ENCODE data around the gene ENKD1. TPM values are rescaled to one million over a fixed set of nuclear protein-coding genes. Genes with fewer than 3 reads are reported as not detected.
A peak's percentile ranks its signal among the peaks of the same experiment; 100 is the strongest.
"Not testable (repeated sequence)": the region's sequence is repeated elsewhere in the genome, so short reads cannot be mapped to it uniquely, and the experiment has no call there.

ENKD1 gene
- total RNA-seq, 2 donors from 2014 or later, result 8.1 to 12.2 TPM

DNA sequence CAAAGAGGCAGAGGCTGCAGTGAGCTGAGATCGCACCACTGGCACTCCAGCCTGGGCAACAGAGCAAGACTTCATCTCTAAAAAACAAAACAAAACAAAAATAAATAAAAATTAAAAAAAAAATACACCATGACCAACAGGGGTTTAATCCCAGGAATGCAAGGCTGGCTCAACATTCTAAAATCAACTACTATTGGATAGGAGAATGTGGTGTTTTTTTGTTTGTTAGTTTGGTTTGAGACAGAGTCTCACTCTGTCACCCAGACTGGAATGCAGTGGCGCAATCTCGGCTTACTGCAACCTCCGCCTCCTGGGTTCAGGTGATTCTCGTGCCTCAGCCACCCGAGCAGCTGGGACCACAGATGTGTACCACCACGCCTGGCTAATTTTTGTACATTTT lies 32.7 kb upstream of the ENKD1 start:
- DNase-seq (ENCODE audit: low spot score) (no peak), ATAC-seq (no peak)
- no peak overlapping the region for H3K27ac Mint-ChIP-seq
- peaks cover 12 to 19% of the 10 kb centered on the region in 2 donors for H3K4me1 Mint-ChIP-seq (ENCODE audit: low read depth in 2 of 2)
- H3K27me3 Mint-ChIP-seq, result no peaks in the 10 kb centered on the region
- H3K36me3 Mint-ChIP-seq, result no peaks in the 10 kb centered on the region
- no peaks in the 10 kb centered on the region for H3K9me3 Mint-ChIP-seq
- no peak overlapping the region for H3K4me3 Mint-ChIP-seq

DNA sequence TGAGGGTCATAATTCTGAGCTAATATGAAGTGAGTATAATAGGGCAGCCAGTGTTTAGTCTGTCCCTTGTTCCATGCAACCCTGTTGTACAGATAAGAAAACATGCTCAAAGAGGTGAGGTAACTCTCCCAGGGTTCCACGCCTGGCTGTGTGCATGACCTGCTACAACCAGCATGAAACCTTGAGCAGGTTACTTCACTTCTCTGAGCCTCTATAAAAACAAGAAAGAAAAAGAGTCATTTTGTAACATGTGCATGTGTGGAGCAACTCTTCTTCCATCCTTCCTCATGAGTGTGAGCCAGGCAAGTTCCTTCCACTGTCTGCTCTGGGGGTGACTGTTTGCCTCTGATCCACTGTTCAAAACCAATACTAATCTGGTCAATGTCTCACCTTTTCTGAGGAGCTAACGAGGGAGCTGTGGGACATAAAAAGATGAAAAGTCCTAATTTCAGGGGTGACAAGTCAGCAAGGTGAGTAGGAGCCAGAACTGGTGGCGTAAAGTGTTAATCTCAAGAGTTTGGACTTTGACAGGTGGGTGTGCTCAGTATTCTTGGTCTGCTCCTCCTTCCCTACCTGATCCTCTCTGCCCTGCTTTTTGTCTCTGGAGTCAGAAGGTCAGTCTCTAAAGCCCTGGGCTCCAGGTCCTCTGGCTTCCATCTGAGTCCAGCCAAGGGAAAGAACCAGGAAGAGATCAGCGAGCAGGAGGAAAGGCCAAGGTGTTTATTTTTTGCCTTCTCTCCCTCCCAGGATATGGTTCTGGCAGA lies 31.1 kb upstream of the ENKD1 start:
- Mint-ChIP-seq H3K27ac (no peak overlapping the region), H3K4me3 (no peak overlapping the region), H3K4me1 (ENCODE audit: low read depth in 2 of 2) (peaks cover 0 to 7% of the 10 kb centered on the region in 2 donors), H3K27me3 (no peaks in the 10 kb centered on the region), H3K36me3 (no peaks in the 10 kb centered on the region), H3K9me3 (no peaks in the 10 kb centered on the region)
- DNase-seq (ENCODE audit: low spot score), result no peak
- no peak for ATAC-seq

DNA sequence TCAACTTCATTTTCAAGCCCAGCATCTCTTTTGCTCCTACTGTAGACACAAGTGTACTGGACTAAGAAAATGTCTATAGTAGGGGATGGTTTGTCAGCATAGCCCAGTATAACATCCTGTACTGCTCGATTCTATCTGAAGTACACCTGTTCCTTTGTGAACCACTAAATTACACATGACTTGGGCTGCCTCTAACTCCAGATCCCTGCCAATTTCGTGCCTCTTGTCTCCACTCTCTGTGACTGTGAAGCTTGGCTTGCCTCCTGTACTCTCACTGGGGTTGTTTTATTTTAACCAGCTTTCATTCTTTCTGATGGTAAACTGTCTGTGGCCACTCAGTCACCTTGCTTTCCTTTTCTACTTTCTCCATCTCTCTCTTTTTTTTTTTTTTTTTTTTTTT lies 28.1 kb upstream of the ENKD1 start:
- Mint-ChIP-seq H3K27ac (peak overlapping the region in 1 of 2 donors; percentile 16), H3K27me3 (no peaks in the 10 kb centered on the region)
- DNase-seq (ENCODE audit: low spot score), result no peak

DNA sequence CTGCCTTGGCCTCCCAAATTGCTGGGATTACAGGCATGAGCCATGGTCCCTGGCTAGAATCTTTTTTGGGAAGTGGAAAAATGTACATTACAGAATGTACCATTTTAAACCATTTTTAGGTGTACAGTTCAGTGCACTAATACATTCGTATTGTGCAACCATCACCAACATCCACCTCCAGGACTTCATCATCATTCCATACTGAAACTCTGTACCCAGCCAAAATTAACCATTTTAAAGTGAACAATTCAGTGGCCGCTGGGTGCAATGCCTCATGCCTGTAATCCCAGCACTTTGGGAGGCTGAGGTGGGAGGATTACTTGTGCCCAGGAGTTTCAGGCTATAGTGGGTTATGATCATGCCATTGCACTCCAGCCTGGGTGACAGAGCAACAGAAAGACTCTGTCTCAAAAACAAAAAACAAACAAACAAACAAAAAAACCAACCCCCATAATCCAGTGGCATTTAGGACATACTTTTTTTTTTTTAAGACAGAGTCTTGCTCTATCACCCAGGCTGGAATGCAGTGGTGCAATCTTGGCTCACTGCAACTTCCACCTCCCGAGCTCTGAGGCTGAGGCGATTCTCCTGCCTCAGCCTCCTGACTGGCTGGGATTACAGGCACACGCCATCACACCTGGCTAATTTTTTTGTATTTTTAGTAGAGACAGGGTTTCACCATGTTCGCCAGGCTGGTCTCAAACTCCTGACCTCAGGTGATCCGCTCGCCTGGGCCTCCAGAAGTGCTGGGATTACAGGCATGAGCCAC lies 27.2 kb upstream of the ENKD1 start:
- H3K27me3 Mint-ChIP-seq; H3K27ac Mint-ChIP-seq; H3K4me3 Mint-ChIP-seq; DNase-seq (ENCODE audit: low spot score); H3K36me3 Mint-ChIP-seq; ATAC-seq; H3K9me3 Mint-ChIP-seq: not testable (repeated sequence)
- peaks cover 4 to 13% of the 10 kb centered on the region in 2 donors for H3K4me1 Mint-ChIP-seq (ENCODE audit: low read depth in 2 of 2)

More for the DNA sequence above, 28.1 kb upstream of the ENKD1 start:
- Mint-ChIP-seq H3K4me1 (ENCODE audit: low read depth in 2 of 2) (peaks cover 4 to 13% of the 10 kb centered on the region in 2 donors), H3K9me3 (no peaks in the 10 kb centered on the region), H3K36me3 (no peaks in the 10 kb centered on the region), H3K4me3 (no peak overlapping the region)
- no peak for ATAC-seq

DNA sequence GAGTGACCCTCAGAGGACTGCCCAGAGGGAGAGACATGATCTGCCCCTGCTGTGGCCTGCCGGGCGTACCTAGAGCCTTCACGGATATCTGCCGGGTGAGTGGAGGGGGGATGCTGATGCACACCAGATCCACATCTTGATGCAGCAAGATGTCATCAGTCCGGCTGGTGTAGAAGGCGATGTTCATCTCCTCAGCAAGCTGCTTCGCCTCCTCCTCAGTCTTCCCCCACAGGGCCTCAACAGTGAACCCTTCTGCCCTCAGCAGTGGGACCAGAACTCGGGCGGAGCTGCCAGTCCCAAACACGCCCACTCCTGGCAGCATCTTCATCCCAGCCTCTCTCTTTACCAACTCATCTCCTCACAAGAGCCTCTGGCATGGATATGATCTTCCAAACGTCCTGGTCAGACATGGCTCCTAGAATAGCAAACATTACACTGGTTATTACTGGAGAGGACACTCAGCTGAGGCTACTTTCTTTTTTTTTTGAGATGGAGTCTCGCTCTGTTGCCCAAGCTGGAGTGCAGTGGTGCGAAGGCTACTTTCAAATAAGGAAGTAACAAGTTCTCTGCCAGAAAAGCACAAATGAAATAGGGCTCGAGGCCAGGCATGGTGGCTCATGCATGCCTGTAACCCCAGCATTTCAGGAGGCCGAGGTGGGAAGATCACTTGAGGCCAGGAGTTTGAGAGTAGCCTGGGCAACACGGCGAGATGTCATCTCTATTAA lies 19.0 kb upstream of the ENKD1 start:
- Mint-ChIP-seq H3K36me3 (no peaks in the 10 kb centered on the region), H3K4me3 (no peak overlapping the region), H3K27me3 (no peaks in the 10 kb centered on the region), H3K27ac (no peak overlapping the region), H3K4me1 (ENCODE audit: low read depth in 2 of 2) (no peaks in the 10 kb centered on the region), H3K9me3 (no peaks in the 10 kb centered on the region)
- no peak for DNase-seq (ENCODE audit: low spot score)
- no peak for ATAC-seq

DNA sequence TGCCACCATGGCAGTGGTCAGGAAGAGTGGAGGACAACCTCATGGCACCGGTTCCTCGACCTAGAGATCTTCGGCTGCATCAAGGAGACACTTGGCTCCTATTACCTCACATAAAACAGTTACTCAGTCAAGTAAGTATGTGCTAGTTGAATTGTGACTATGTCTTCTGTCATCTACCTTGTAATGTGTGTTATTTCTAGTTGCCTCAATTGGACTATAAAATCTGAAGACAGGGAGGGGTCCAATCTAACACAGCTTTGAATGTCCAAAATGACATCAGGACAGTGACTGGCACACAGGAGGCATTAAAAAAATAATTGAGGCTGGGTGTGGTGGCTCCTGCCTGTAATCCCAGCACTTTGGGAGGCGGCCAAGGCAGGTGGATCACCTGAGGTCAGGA lies 17.2 kb upstream of the ENKD1 start:
- H3K27me3 Mint-ChIP-seq, result no peaks in the 10 kb centered on the region
- no peak overlapping the region for H3K27ac Mint-ChIP-seq
- no peaks in the 10 kb centered on the region for H3K9me3 Mint-ChIP-seq
- H3K36me3 Mint-ChIP-seq, result no peaks in the 10 kb centered on the region
- no peak overlapping the region for H3K4me3 Mint-ChIP-seq
- ATAC-seq (no peak), DNase-seq (ENCODE audit: low spot score) (no peak)
- no peaks in the 10 kb centered on the region for H3K4me1 Mint-ChIP-seq (ENCODE audit: low read depth in 2 of 2)

DNA sequence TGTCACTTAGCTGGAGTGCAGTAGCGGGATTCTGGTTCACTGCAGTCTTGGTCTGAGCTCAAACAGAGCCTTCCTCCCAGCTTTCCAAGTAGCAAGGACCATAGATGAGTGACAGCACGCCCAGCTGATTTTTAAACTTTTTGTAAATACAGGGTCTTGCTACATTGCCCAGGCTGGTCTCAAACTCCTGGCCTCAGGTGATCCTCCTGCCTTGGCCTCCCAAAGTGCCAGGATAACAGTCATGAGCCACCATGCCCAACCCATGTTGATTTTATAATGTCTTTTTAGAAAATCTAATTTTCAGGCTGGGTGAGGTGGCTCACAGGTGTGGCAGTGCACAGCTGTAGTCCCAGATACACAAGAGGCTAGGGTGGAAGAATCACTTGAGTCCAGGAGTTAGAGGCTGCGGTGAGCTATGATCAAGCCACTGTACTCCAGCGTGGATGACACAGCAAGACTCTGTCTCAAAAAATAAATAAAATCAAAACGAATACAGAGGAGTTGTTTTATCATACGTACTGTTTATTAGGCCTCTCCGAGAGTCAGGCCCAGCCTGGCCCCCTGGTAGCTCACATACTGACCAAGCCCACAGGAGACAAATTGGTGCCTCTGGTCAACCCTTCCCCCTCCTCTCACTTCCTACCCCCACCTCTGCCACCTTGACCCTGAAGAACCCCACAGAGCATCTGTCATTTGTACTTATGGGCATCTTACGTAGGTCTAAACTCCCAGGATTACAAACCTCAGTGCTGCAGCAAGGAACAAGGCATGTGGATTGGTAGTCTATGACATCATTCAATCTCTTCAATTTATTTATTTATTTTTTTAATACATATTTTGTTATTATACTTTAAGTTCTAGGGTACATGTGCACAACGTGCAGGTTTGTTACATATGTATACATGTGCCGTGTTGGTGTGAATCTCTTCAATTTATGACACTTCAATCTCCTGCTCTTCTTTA lies 13.7 kb upstream of the ENKD1 start:
- Mint-ChIP-seq H3K27ac (no peak overlapping the region), H3K4me1 (ENCODE audit: low read depth in 2 of 2) (no peaks in the 10 kb centered on the region), H3K9me3 (no peaks in the 10 kb centered on the region), H3K36me3 (no peaks in the 10 kb centered on the region), H3K4me3 (no peak overlapping the region), H3K27me3 (no peaks in the 10 kb centered on the region)
- DNase-seq (ENCODE audit: low spot score) (no peak), ATAC-seq (no peak)

DNA sequence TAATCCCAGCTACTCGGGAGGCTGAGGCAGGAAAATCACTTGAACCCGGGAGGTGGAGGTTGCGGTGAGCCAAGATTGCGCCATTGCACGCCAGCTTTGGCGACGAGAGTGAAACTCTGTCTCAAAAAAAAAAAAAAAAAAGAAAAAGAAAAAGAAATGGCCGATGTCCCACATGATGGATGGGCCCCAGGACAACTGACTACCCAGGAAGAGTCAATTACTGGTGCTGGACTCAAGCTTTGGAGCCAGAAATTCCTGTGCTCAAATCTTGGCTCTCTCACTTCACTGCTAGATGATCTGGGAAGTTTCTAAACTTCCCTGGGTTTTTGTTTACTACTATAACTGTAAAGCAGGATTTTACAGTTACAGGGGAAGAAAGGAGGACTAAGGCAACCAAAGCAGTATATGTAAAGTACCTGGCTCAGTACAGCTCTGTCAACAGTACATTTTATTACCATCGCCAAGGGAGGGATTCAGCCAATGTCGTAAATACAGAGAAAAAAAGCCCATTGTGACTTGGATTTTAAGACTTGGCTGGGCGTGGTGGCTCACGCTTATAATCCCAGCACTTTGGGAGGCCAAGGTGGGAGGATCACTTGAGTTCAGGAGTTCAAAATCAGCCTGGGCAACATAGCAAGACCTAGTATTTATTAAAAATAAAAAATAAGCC lies 11.9 kb upstream of the ENKD1 start:
- Mint-ChIP-seq H3K9me3 (no peaks in the 10 kb centered on the region), H3K4me1 (ENCODE audit: low read depth in 2 of 2) (no peaks in the 10 kb centered on the region), H3K27me3 (no peaks in the 10 kb centered on the region), H3K4me3 (no peak overlapping the region), H3K27ac (no peak overlapping the region), H3K36me3 (no peaks in the 10 kb centered on the region)
- DNase-seq (ENCODE audit: low spot score) (no peak), ATAC-seq (no peak)

DNA sequence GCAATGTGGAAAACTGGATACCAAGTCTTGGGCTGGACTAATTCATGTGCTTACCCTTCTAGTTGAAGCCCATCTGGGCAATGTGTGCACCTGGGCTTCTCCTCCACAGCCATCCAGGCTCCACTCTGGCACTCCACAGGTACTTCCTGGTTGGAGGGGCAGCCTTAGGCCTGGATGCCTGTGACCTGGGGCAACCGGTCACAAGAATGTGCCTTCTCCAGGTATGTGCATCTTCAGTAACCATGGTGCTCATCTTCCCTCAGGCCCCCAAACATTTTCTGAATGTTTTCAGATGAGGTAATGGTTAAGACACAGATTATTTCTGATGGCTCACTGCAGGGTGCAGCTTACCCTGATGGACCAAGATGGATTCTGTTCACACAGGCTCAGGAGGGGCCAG lies 11.2 kb upstream of the ENKD1 start:
- Mint-ChIP-seq H3K4me1 (ENCODE audit: low read depth in 2 of 2) (peaks cover 0 to 1% of the 10 kb centered on the region in 2 donors), H3K27me3 (no peaks in the 10 kb centered on the region), H3K36me3 (no peaks in the 10 kb centered on the region), H3K4me3 (no peak overlapping the region), H3K9me3 (no peaks in the 10 kb centered on the region), H3K27ac (no peak overlapping the region)
- DNase-seq (ENCODE audit: low spot score), result no peak
- ATAC-seq, result no peak

DNA sequence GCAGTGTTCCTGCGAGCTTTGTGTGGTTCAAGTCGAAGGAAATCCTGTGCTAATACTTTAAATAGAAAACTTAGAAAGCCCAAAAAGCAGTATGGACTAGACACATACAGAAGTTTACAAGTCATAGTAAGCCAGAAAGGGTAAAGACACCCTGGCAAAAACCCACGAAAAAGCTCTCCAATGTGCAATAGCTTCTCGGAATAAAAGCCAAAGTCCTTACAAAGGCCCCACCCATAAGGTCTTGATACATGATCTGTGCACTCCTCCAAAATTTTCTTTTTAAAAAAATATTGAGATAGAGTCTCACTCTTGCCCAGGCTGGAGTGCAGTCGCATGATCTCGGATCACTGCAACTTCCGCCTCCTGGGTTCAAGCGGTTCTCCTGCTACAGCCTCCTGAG lies 10.4 kb upstream of the ENKD1 start:
- H3K4me1 Mint-ChIP-seq (ENCODE audit: low read depth in 2 of 2), result peaks cover 0 to 5% of the 10 kb centered on the region in 2 donors
- H3K27ac Mint-ChIP-seq, result no peak overlapping the region

DNA sequence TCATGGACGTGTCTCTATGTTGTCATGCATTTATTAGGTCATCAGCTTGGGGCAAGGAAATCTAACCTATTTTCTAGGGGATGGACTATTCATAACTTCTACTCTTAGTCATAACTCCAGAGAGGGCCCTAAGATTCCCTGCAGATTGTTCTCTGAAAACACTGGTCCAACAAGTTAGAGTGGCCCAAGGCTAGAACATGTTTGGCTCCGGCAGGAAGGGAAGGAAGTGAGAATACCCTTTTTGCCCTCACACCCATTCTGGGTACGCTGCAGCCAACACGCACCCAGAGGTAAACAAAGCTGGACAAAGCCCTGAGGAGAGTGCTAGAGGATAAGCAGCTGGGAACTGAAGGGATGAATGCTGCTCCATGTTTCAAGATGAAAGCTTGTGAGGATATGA lies 10.0 kb upstream of the ENKD1 start:
- Mint-ChIP-seq H3K9me3 (no peaks in the 10 kb centered on the region), H3K4me1 (ENCODE audit: low read depth in 2 of 2) (peaks cover 0 to 5% of the 10 kb centered on the region in 2 donors), H3K27me3 (no peaks in the 10 kb centered on the region), H3K36me3 (no peaks in the 10 kb centered on the region), H3K27ac (no peak overlapping the region), H3K4me3 (no peak overlapping the region)
- ATAC-seq (no peak), DNase-seq (ENCODE audit: low spot score) (no peak)

More for the DNA sequence above, 10.4 kb upstream of the ENKD1 start:
- DNase-seq (ENCODE audit: low spot score) (no peak), ATAC-seq (no peak)
- Mint-ChIP-seq H3K4me3 (no peak overlapping the region), H3K36me3 (no peaks in the 10 kb centered on the region), H3K9me3 (no peaks in the 10 kb centered on the region), H3K27me3 (no peaks in the 10 kb centered on the region)

DNA sequence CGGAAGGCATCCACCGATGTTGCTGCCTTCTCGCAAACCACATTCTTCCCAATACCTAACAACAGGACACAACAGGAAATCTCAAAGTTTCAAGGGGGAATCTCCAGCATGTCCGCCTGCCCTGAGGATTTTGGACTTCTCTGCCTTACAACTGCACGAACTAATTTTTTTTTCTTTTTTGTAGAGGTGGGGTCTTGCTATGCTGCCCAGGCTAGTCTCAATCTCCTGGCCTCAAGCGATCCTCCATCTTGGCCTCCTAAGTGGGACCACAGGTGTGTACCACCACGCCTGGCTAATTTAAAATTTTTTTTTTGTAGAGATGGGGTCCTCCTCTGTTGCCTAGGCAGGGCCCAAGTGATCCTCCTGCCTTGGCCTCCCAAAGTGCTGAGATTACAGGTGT lies 9.4 kb upstream of the ENKD1 start:
- no peaks in the 10 kb centered on the region for H3K27me3 Mint-ChIP-seq
- peaks cover 0 to 5% of the 10 kb centered on the region in 2 donors for H3K4me1 Mint-ChIP-seq (ENCODE audit: low read depth in 2 of 2)
- H3K27ac Mint-ChIP-seq, result no peak overlapping the region
- no peak overlapping the region for H3K4me3 Mint-ChIP-seq
- ATAC-seq (no peak), DNase-seq (ENCODE audit: low spot score) (no peak)
- no peaks in the 10 kb centered on the region for H3K36me3 Mint-ChIP-seq
- H3K9me3 Mint-ChIP-seq, result no peaks in the 10 kb centered on the region

DNA sequence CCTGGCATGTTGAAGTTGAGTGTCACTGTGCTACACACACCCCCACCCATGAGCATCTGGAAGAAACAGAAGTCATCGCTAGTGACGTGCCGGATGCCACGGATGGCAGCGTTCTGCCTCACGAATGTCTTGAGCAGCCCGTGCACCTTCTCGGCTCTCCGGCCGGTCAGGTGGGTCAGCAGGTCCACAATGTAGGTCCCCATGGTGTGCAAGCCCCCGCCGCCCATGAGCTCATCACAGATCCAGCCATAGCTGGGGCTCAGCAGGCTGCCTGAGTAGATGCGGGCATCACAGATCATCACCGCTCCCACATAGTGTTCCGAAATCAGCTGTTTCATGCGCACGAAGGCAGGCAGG lies 9.0 kb upstream of the ENKD1 start:
- no peak for ATAC-seq
- Mint-ChIP-seq H3K36me3 (no peaks in the 10 kb centered on the region), H3K4me3 (no peak overlapping the region), H3K4me1 (ENCODE audit: low read depth in 2 of 2) (peaks cover 0 to 5% of the 10 kb centered on the region in 2 donors), H3K27me3 (no peaks in the 10 kb centered on the region), H3K27ac (no peak overlapping the region), H3K9me3 (no peaks in the 10 kb centered on the region)
- DNase-seq (ENCODE audit: low spot score), result no peak

All from natural killer cell treated with Interleukin-12 subunit alpha and Interleukin-12 subunit beta and Interleukin-15 and Interleukin-18, amount 100 ng/mL, for 72 hours (primary cell).